H1 (cell line): ENCODE measurements around the gene PES1. TPM values are rescaled to one million over a fixed set of nuclear protein-coding genes. Genes with fewer than 3 reads are reported as not detected.

Experiments used
- CTBP2 ChIP-seq: IDR thresholded peaks from 2 replicates; pipeline ENCODE4 v1.7.0; 2011; ENCODE audit warnings: borderline replicate concordance, mild to moderate bottlenecking, moderate library complexity, mixed read lengths, low read length; ENCODE audit not compliant: insufficient read depth, insufficient read length
- FOSL1 ChIP-seq: IDR thresholded peaks from 2 replicates; pipeline ENCODE4 v1.6.1; 2011; ENCODE audit warnings: mild to moderate bottlenecking, low read depth, low read length, moderate library complexity; ENCODE audit not compliant: insufficient read depth
- JUN ChIP-seq: IDR thresholded peaks from 2 replicates; pipeline ENCODE4 v1.6.1; 2011; ENCODE audit warnings: low read depth, mild to moderate bottlenecking, improper control_type of control experiment, low read length
- polyA plus RNA-seq, 7 experiments: library from polyadenylated mRNA; depleted of rRNA in 3 of 7; stranded (reverse) in 5 of 7; unstranded in 2 of 7; fragments of >200 nt in 5 of 7; fragments of 200-250 nt in 2 of 7; gene quantifications; 1 replicate in 5 of 7; 2 replicates in 1 of 7; 4 replicates in 1 of 7; pipeline versions ENCODE4 v1.2.1 to v1.2.3, GENCODE V29; 2011 to 2013; ENCODE audit warnings: missing spikeins in 2 of 7, mixed read lengths in 2 of 7
- total RNA-seq: library from RNA; stranded (reverse); fragmentation: NEBNext Ultra II Directional; extraction: Animal tissue kit (Norgen Biotek cat#: 25700); gene quantifications from 2 replicates; pipeline ENCODE4 v1.2.1, GENCODE V29; 2021

Gene PES1
- total and polyA plus RNA-seq, 2 of the 8 experiments (the other 6 are each of a cell fraction or from before 2014, with no cell fraction given), result 121 to 191 TPM

DNA sequence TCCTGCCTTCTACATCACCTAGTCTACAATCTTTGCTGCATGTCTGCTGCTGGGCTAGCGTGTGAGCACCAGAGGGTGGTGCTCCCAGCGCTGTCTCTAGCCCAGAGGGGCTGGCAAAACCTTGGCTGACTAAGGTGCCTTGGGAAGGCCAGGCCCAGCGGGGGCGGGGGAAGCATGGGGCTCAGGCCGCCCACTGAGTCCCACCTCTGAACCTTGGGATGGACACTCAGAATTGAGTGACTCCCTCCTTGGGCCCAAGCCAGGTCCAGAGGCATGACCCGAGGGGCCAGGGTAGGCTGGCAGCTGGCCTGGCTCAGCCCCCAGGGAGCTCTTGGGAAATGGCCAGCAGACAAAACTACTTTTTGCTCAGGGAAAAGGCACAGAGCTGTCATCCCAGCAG lies 9.7 kb downstream of the PES1 start (continued):
- TF ChIP-seq JUN (no peak), FOSL1 (no peak), CTBP2 (no peak)
